PFSK-1 (cell line): ENCODE data around the gene ZNF827.

Experiments used
- FOXP2 ChIP-seq: optimal IDR thresholded peaks from 2 replicates; pipeline ENCODE3; 2011; ENCODE audit warnings: borderline replicate concordance, control low read depth, inconsistent platforms; ENCODE audit not compliant: insufficient read depth; ENCODE audit errors: extremely low read length, extremely low read depth
- POLR2AphosphoS5 ChIP-seq: IDR thresholded peaks from 2 replicates; pipeline ENCODE4 v1.6.1; 2012; ENCODE audit warnings: low read depth, mild to moderate bottlenecking, control low read depth, low read length, moderate library complexity
- SIN3A ChIP-seq: IDR thresholded peaks from 2 replicates; pipeline ENCODE4 v1.6.1; 2012; ENCODE audit warnings: mild to moderate bottlenecking, low read length, moderate library complexity, borderline replicate concordance; ENCODE audit not compliant: insufficient read depth
- TAF1 ChIP-seq: IDR thresholded peaks from 2 replicates; pipeline ENCODE4 v1.6.1; 2012; ENCODE audit warnings: low read length, control low read depth, borderline replicate concordance; ENCODE audit not compliant: insufficient read depth
- TF ChIP-seq, protein P1 (sequence below), 2 experiments: IDR thresholded peaks; 2 replicates each; pipeline versions ENCODE4 v1.6.1 to v1.8.0; 2011 to 2012; ENCODE audit warnings: low read depth in 2 of 2, low read length in 2 of 2, control low read depth in 1 of 2, inconsistent platforms in 1 of 2, mild to moderate bottlenecking in 1 of 2, moderate library complexity in 1 of 2; ENCODE audit not compliant: insufficient read depth in 1 of 2

Gene ZNF827

GRCh38 chr4:145828802-145829485, 109.7 kb downstream of the ZNF827 start:
- no peak for TF ChIP-seq SIN3A
- no peak for TF ChIP-seq TAF1
- TF ChIP-seq POLR2AphosphoS5 = no peak
- TF ChIP-seq, protein P1, sequence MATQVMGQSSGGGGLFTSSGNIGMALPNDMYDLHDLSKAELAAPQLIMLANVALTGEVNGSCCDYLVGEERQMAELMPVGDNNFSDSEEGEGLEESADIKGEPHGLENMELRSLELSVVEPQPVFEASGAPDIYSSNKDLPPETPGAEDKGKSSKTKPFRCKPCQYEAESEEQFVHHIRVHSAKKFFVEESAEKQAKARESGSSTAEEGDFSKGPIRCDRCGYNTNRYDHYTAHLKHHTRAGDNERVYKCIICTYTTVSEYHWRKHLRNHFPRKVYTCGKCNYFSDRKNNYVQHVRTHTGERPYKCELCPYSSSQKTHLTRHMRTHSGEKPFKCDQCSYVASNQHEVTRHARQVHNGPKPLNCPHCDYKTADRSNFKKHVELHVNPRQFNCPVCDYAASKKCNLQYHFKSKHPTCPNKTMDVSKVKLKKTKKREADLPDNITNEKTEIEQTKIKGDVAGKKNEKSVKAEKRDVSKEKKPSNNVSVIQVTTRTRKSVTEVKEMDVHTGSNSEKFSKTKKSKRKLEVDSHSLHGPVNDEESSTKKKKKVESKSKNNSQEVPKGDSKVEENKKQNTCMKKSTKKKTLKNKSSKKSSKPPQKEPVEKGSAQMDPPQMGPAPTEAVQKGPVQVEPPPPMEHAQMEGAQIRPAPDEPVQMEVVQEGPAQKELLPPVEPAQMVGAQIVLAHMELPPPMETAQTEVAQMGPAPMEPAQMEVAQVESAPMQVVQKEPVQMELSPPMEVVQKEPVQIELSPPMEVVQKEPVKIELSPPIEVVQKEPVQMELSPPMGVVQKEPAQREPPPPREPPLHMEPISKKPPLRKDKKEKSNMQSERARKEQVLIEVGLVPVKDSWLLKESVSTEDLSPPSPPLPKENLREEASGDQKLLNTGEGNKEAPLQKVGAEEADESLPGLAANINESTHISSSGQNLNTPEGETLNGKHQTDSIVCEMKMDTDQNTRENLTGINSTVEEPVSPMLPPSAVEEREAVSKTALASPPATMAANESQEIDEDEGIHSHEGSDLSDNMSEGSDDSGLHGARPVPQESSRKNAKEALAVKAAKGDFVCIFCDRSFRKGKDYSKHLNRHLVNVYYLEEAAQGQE (IDR thresholded peaks at IDR 0.05; ENCODE audit: insufficient read depth in 1 of 2, low read depth in 2 of 2, low read length in 2 of 2) = no peak
- no peak for TF ChIP-seq FOXP2

GRCh38 chr4:145827885-145828284, 110.7 kb downstream of the ZNF827 start:
- TF ChIP-seq POLR2AphosphoS5 (no peak), FOXP2 (no peak), SIN3A (no peak), TAF1 (no peak)
- TF ChIP-seq, protein P1 (IDR thresholded peaks at IDR 0.05; ENCODE audit: insufficient read depth in 1 of 2, low read depth in 2 of 2, low read length in 2 of 2) = no peak

- TF ChIP-seq FOXP2 = no peak
- TF ChIP-seq SIN3A = no peak
- TF ChIP-seq, protein P1 (IDR thresholded peaks at IDR 0.05; ENCODE audit: insufficient read depth in 1 of 2, low read depth in 2 of 2, low read length in 2 of 2) = no peak
- no peak for TF ChIP-seq POLR2AphosphoS5
Observed at GRCh38 chr4:145825255-145825654, 113.4 kb downstream of the ZNF827 start.

DNA sequence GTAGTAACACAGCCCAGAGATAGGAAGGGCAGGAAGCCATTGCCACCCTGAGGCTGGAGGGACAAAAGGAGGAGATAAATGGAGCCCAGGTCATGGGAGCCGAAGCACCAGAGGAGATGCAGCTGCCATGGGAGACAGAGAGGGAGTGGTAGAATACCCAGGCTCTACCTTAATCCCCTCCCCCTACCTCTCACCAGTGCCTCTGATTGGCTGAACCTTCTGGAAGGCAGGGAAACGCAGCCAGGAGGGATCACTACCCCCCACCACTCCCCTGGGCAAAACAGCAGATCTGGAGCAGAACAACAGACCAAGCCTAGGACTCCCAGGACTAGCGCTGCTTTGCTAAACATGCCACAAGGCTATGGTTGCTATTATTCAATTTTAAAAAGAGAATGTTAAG, 114.2 kb downstream of the ZNF827 start:
- TF ChIP-seq SIN3A = no peak
- TF ChIP-seq TAF1 = no peak
- TF ChIP-seq, protein P1 (IDR thresholded peaks at IDR 0.05; ENCODE audit: insufficient read depth in 1 of 2, low read depth in 2 of 2, low read length in 2 of 2) = no peak
- TF ChIP-seq FOXP2 = no peak
- TF ChIP-seq POLR2AphosphoS5 = no peak
